ENCODE data around the gene GNG2.

GNG2 gene

GRCh38 chr14:51856792-51857296 lies 3.6 kb upstream of the GNG2 start:
- no peak for DNase-seq

GRCh38 chr14:51859131-51859530 lies 1.3 kb upstream of the GNG2 start:
- DNase-seq = no peak

GRCh38 chr14:51860825-51861499 lies 550 bp downstream of the GNG2 start:
- DNase-seq = no peak

- DNase-seq = no peak
Observed at GRCh38 chr14:51862176-51862796, 1.9 kb downstream of the GNG2 start.

- no peak for DNase-seq
Observed at GRCh38 chr14:51862860-51863259, 2.4 kb downstream of the GNG2 start.

- DNase-seq = no peak
Observed at GRCh38 chr14:51865953-51866747, 5.7 kb downstream of the GNG2 start.

- no peak for DNase-seq
Observed at GRCh38 chr14:51867741-51868140, 7.3 kb downstream of the GNG2 start.

GRCh38 chr14:51868405-51868804 lies 8.0 kb downstream of the GNG2 start:
- no peak for DNase-seq

- DNase-seq = no peak
Observed at GRCh38 chr14:51869411-51870100, 9.1 kb downstream of the GNG2 start.

- DNase-seq = no peak
Observed at GRCh38 chr14:51870606-51871005, 10.2 kb downstream of the GNG2 start.

GRCh38 chr14:51871846-51872245 lies 11.4 kb downstream of the GNG2 start:
- no peak for DNase-seq

- DNase-seq = no peak
Observed at GRCh38 chr14:51872396-51872795, 12.0 kb downstream of the GNG2 start.

GRCh38 chr14:51873221-51873893 lies 12.9 kb downstream of the GNG2 start:
- DNase-seq = no peak

- no peak for DNase-seq
Observed at GRCh38 chr14:51877810-51878209, 17.4 kb downstream of the GNG2 start.

- DNase-seq = no peak
Observed at GRCh38 chr14:51879170-51879569, 18.8 kb downstream of the GNG2 start.

- DNase-seq = no peak
Observed at GRCh38 chr14:51880835-51881580, 20.6 kb downstream of the GNG2 start.

- DNase-seq = no peak
Observed at GRCh38 chr14:51881636-51882035, 21.2 kb downstream of the GNG2 start.

GRCh38 chr14:51883232-51883631 lies 22.8 kb downstream of the GNG2 start:
- DNase-seq = no peak

GRCh38 chr14:51884086-51884927 lies 23.9 kb downstream of the GNG2 start:
- no peak for DNase-seq

- DNase-seq = no peak
Observed at GRCh38 chr14:51889851-51890250, 29.4 kb downstream of the GNG2 start.

GRCh38 chr14:51894250-51894649 lies 33.8 kb downstream of the GNG2 start:
- DNase-seq = no peak

Data from RPMI8226 (cell line).